DMS79 treated with DMSO at 0.1 percent for 48 hours (cell line): ENCODE data around the gene LCP2.

Source experiments
- DNase-seq: peaks from one replicate; lab custom pipeline; 2025; lab: John Stamatoyannopoulos, UW

Gene LCP2

GRCh38 chr5:170296036-170296934 is 1.3 kb downstream of the LCP2 start:
- no peak for DNase-seq

GRCh38 chr5:170294556-170294955 is 3.0 kb downstream of the LCP2 start:
- no peak for DNase-seq

- no peak for DNase-seq
Measured at GRCh38 chr5:170294057-170294456, 3.5 kb downstream of the LCP2 start.

GRCh38 chr5:170293273-170293672 is 4.3 kb downstream of the LCP2 start:
- DNase-seq: no peak

GRCh38 chr5:170292179-170293104 is 5.1 kb downstream of the LCP2 start:
- no peak for DNase-seq

- no peak for DNase-seq
Measured at GRCh38 chr5:170290498-170290897, 7.1 kb downstream of the LCP2 start.

DNA sequence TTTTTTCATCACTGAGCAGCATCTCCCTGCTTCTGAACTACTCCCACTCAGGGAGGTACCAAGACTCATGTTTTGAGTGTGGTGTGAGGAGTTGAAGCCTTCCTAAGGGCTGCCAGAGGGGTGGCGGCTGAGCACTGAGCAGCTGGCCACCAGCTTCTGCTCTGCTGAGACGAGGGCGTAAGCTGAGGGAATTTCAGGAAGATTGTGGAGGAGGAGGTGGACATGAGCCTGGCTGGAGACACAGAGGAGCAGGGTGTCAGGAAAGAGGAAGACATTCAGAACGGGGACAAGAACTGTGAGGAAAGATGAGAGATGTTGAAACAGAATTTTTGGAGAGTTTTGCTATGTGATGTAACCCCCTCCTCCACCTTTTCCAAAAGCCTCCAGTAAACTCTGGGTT is 7.8 kb downstream of the LCP2 start:
- no peak for DNase-seq

GRCh38 chr5:170289121-170289520 is 8.5 kb downstream of the LCP2 start:
- DNase-seq: no peak

- no peak for DNase-seq
Measured at GRCh38 chr5:170288551-170288950, 9.0 kb downstream of the LCP2 start.

- no peak for DNase-seq
Measured at GRCh38 chr5:170288151-170288550, 9.4 kb downstream of the LCP2 start.

DNA sequence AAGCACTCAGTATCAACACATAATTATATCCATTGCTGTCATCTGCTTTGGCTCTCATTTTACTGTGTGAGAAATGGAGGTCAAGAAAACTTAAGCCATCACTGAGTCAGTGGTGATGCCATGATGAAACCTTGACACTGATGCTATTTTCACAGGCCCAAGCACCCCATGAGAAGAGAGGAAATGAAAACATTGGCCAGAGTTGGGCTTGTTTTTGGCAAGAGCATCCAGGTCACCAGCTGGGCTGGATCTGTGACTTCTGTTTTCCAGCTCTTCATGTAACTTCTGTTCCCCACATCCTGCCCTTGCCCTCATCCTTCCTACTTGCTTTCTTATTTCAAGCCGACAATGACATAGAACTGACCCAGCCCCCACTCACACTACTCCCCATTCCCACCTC is 10.0 kb downstream of the LCP2 start:
- no peak for DNase-seq

GRCh38 chr5:170286386-170286925 is 11.1 kb downstream of the LCP2 start:
- DNase-seq: no peak

DNA sequence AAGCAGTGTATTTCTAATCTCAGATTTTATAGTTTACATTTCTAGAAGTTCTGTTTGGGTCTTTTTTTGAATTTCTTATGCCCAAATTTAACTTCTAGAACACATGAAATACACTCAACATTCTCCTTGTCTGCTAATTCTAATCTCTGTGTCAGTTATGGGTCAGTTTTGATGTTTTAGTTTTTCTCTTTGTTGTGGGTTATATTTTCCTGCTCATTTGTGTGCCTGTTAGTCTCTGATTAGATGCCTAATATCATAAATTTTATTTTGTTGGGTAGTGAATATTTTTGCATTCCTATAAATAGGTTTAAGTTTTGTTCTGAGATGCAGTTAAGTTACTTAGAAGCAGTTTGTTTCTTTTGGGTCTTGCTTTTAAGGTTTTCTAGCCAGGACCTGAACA is 12.4 kb downstream of the LCP2 start:
- no peak for DNase-seq

GRCh38 chr5:170284231-170284630 is 13.3 kb downstream of the LCP2 start:
- DNase-seq: no peak

DNA sequence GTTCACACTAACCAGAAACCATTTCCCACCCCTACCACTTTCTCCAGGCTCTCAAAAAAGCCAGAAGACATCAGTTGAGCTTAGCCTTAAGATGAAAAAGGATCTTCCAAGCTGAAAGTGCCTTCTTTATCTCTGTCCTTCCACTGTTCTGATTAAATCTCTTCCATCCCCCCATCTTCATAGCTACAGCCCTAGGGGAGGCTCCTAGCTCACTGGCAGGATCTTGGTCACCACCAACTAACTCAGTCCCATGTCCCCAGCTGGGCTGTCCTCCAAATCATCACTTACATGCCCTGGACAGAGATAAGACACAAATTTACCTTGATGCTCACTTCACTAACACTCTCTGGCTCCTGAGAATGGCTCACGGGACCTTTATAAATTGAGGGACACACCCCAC is 14.3 kb downstream of the LCP2 start:
- DNase-seq: no peak

DNA sequence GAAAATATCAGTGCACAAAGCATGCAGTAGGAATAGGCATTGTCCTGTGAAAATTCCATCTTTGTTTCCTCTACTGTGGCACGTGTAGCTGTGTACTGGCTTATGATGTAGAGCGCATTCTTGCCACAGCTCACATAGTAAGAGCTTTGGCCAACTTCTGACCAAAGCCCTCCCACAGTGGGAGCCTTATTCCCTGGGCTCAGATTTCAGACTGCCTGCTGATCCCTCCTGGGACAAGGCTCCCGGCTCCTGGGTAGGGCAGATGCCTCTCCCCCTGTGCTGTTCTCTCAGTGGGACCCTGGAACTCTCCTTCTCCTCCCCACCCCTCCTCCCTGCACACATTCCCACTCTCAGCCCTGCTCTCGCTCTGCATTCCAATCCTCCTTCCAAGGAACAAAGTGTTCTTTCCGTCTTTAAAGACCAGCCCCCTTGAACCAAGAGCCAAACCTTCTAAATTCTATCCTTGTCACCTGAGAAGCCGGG is 17.5 kb downstream of the LCP2 start:
- no peak for DNase-seq

GRCh38 chr5:170279459-170279817 is 18.1 kb downstream of the LCP2 start:
- no peak for DNase-seq

DNA sequence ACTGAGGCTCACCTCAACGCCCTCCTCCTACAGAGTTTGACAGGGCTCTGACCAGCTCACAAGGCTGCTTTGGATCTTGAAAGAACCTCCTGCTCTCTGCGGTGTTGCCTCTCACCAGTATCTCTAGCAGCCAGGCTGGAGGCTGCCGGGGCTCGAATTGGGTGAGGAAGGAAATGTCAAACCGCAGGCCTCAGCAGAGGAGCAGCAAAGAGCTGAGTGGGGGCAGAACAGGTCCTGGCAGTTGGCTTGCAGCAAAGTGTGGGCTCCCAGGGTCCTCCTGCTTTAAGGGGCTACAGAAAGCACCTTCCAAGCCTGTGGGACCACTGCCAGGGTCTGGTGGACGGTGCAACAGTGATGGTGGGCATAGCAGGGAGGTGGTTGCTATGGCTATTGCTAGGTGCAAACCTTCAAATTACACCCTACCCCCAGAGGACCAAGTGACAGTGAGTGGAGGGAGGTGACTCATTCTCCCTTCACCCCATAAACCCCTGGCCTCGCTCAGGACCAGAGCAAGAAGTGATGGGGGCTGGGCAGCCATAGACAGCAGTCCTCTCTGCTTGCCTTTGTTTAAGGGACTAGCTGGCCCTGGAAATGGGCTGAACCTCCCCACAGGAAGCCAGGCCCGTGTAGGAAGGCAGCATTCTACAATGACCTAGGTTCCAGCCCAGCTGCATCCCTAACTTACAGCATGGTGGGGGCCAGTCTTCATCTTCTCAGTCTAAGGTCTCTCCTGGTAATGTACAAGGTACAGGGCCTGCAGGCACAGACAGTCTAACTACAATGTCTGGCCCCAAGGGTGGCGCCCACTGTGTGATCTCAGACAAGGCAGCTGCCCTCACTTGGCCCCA is 18.7 kb downstream of the LCP2 start:
- DNase-seq: no peak

- DNase-seq: no peak
Measured at GRCh38 chr5:170277867-170278281, 19.7 kb downstream of the LCP2 start.

DNA sequence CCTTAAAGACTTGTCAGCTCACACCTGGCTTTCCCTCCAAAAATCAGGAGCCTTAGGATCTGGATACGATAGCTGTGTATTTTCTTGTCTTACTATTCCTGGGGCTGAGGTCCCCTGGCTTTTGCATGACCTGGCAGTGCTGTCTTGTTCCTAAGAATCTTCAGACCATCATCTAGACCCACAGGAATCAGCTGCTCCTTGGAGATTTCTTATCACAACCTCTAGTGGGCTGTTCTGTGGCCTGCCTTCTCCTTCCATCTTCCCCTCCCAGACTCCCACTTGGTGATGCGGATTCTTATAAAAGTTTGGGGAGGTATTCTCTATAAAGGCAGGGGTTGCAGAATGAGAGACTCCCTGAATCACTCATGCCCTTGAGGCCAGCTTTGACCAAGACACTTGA is 21.4 kb downstream of the LCP2 start:
- no peak for DNase-seq

DNA sequence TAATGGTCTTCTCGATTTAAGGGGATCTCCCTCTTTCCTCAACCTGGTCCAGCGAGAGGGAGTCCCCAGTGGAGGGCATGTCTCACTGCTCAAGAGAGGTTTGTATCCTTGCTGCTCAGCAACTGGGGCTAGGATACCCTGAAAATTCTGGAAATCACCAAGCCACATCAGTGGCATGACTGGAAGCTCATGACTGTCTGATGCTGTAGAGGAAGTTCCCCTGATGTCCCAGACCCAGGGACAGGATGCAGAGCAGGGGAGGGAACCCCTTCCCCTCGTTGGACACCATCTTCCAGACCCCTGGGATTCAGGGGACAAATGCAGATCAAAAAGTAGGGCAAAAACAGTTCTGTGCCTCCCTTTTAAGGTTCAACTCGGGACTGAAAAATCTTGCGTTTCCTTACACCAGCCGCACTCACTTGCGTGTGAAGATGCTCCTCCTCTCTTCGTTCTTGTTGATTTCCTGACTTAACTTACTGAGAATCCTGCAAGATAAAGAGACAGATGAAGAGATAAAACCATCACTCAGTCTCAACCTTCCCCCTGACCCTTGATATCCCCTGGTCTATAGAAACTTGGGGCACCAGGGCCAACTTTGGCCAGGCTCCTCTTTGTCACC is 22.1 kb downstream of the LCP2 start:
- DNase-seq: no peak
